HG03354 (cell line): ENCODE results near the gene MAN2B1.
A peak's percentile ranks its signal among the peaks of the same experiment; 100 is the strongest.
"Not testable (repeated sequence)": the region's sequence is repeated elsewhere in the genome, so short reads cannot be mapped to it uniquely, and the experiment has no call there.

ENCODE experiments used
- ATAC-seq: cut with Tn5 transposase; IDR thresholded peaks from one replicate; pipeline ENCODE4 v1.9.1; 2021; ENCODE audit warnings: mild to moderate bottlenecking; ENCODE audit not compliant: unreplicated experiment, poor library complexity, severe bottlenecking

MAN2B1 gene

GRCh38 chr19:12666265-12667048, at the start of gene MAN2B1, which contains the start of gene WDR83:
Gene MAN2B1, minus strand, starts transcription at chr19:12666742. Its CDS starts 41 bp downstream, at chr19:12666701.
Gene WDR83, plus strand, starts transcription at chr19:12666807. Its CDS starts 2,984 bp downstream, at chr19:12669791.
- peak; percentile 40 for ATAC-seq

GRCh38 chr19:12715929-12716328, 49.4 kb upstream of the MAN2B1 start:
- no peak for ATAC-seq

GRCh38 chr19:12715102-12715501, 48.6 kb upstream of the MAN2B1 start:
- ATAC-seq: no peak

GRCh38 chr19:12713304-12713703, 46.8 kb upstream of the MAN2B1 start:
- not testable (repeated sequence) for ATAC-seq

GRCh38 chr19:12712077-12712476, 45.5 kb upstream of the MAN2B1 start:
- ATAC-seq: not testable (repeated sequence)

GRCh38 chr19:12711187-12711586, 44.6 kb upstream of the MAN2B1 start:
- ATAC-seq: no peak

GRCh38 chr19:12708641-12709040, 42.1 kb upstream of the MAN2B1 start:
- ATAC-seq: no peak

GRCh38 chr19:12706332-12706718, 39.8 kb upstream of the MAN2B1 start:
- no peak for ATAC-seq

- no peak for ATAC-seq
Observed at GRCh38 chr19:12705654-12706331, 39.3 kb upstream of the MAN2B1 start.

GRCh38 chr19:12705169-12705568, 38.6 kb upstream of the MAN2B1 start:
- no peak for ATAC-seq

GRCh38 chr19:12703046-12703445, 36.5 kb upstream of the MAN2B1 start:
- ATAC-seq: no peak

GRCh38 chr19:12701596-12702282, 35.2 kb upstream of the MAN2B1 start:
- ATAC-seq: no peak

- no peak for ATAC-seq
Observed at GRCh38 chr19:12698138-12698537, 31.6 kb upstream of the MAN2B1 start.

GRCh38 chr19:12697425-12697824, 30.9 kb upstream of the MAN2B1 start:
- ATAC-seq: not testable (repeated sequence)

GRCh38 chr19:12696366-12697335, 30.1 kb upstream of the MAN2B1 start, which contains the start of gene FBXW9:
Gene FBXW9, minus strand, starts transcription at chr19:12696631. Its CDS starts 50 bp downstream, at chr19:12696581.
- peak; percentile 81 for ATAC-seq

- peak; percentile 23 for ATAC-seq
Observed at GRCh38 chr19:12695997-12696365, 29.4 kb upstream of the MAN2B1 start.

- no peak for ATAC-seq
Observed at GRCh38 chr19:12695514-12695913, 29.0 kb upstream of the MAN2B1 start.

- no peak for ATAC-seq
Observed at GRCh38 chr19:12695096-12695495, 28.6 kb upstream of the MAN2B1 start.

- ATAC-seq: no peak
Observed at GRCh38 chr19:12694641-12695040, 28.1 kb upstream of the MAN2B1 start.
